Uterus (tissue), 2 donors: ENCODE results near the gene CCDC127.

Experiments
- POLR2A ChIP-seq, 2 donors: fragments of 450-650 bp; IDR thresholded peaks; one replicate each; pipeline ENCODE4 v1.6.1; 2016; ENCODE audit warnings: antibody characterized with exemption in 2 of 2, mild to moderate bottlenecking in 1 of 2, moderate library complexity in 1 of 2
- TF ChIP-seq, protein P1 (sequence below), 4 experiments: fragments of 200-600 bp in 2 of 4; fragments of 450-650 bp in 2 of 4; sonication (generic) in 2 of 4; IDR thresholded peaks; one replicate each; pipeline ENCODE4 v1.5.1; 2016 to 2019; ENCODE audit warnings: antibody characterized with exemption in 4 of 4, mild to moderate bottlenecking in 2 of 4, moderate library complexity in 1 of 4

DNA sequence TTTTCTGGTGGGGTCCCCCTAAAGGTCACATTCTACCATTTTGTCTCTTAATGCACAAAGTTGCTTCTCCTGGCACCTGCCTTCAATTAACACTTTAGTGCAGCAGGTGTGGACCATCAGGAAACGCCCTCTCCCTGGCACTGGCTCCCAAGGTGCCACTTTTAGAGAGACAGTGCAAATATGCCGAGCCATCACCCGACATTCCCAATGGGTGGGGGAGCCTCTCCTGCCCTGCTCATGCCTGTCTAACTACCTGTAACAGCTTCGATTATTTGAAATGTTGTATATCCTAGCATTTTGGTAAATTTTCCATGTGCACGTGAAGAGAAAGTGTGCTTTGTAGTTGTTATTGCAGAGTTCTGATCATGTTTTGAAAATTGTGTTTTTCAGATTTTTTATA is 39.8 kb downstream of the CCDC127 start:
- TF ChIP-seq, protein P1, sequence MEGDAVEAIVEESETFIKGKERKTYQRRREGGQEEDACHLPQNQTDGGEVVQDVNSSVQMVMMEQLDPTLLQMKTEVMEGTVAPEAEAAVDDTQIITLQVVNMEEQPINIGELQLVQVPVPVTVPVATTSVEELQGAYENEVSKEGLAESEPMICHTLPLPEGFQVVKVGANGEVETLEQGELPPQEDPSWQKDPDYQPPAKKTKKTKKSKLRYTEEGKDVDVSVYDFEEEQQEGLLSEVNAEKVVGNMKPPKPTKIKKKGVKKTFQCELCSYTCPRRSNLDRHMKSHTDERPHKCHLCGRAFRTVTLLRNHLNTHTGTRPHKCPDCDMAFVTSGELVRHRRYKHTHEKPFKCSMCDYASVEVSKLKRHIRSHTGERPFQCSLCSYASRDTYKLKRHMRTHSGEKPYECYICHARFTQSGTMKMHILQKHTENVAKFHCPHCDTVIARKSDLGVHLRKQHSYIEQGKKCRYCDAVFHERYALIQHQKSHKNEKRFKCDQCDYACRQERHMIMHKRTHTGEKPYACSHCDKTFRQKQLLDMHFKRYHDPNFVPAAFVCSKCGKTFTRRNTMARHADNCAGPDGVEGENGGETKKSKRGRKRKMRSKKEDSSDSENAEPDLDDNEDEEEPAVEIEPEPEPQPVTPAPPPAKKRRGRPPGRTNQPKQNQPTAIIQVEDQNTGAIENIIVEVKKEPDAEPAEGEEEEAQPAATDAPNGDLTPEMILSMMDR (IDR thresholded peaks at IDR 0.05) = no peak
- no peak for TF ChIP-seq POLR2A (IDR thresholded peaks at IDR 0.05)
